Activated T-cell treated with anti-CD3 and anti-CD28 coated beads, Interleukin-2, amount 50 U/mL, for 4 hours (primary cell): Measurements from ENCODE around the gene ARAP2. TPM values are rescaled to one million over a fixed set of nuclear protein-coding genes. Genes with fewer than 3 reads are reported as not detected.

Experiments
- ATAC-seq, 2 donors: fragments of 200-7000 bp; cut with Tn5 transposase; one replicate each; pipeline ENCODE4 v1.10.0; 2021
- DNase-seq: peaks from one replicate; pipeline ENCODE4 v3.0.0-alpha.2; 2020
- H3K27me3 Mint-ChIP-seq: one replicate; pipeline ENCODE4 v1.8.0; 2021; ENCODE audit warnings: low read depth, mixed read lengths
- H3K36me3 Mint-ChIP-seq: one replicate; pipeline ENCODE4 v1.8.0; 2022; ENCODE audit warnings: mixed read lengths; ENCODE audit not compliant: insufficient read depth
- H3K4me1 Mint-ChIP-seq: one replicate; pipeline ENCODE4 v1.8.0; 2021; ENCODE audit warnings: low read depth, mixed read lengths
- H3K4me3 Mint-ChIP-seq: one replicate; pipeline ENCODE4 v1.8.0; 2021; ENCODE audit warnings: mild to moderate bottlenecking, moderate library complexity, mixed read lengths
- H3K9me3 Mint-ChIP-seq: one replicate; pipeline ENCODE4 v1.8.0; 2021; ENCODE audit warnings: mixed read lengths
- total RNA-seq, 3 donors: library from RNA; stranded (reverse); gene quantifications; one replicate each; pipeline ENCODE4 v1.2.1, GENCODE V29; 2021

ARAP2 gene
- total RNA-seq, 3 donors from 2014 or later: 20.7 to 33.2 (median 26.8) TPM

- Mint-ChIP-seq H3K27me3 (no peaks in the 10 kb centered on the region), H3K9me3 (no peaks in the 10 kb centered on the region), H3K4me1 (peaks cover 39% of the 10 kb centered on the region), H3K36me3 (no peaks in the 10 kb centered on the region), H3K4me3 (no peak overlapping the region)
- no peak for ATAC-seq
- no peak for DNase-seq
Measured at GRCh38 chr4:36277533-36277932, 33.2 kb upstream of the ARAP2 start.

- peaks cover 26% of the 10 kb centered on the region for H3K4me1 Mint-ChIP-seq
- no peaks in the 10 kb centered on the region for H3K27me3 Mint-ChIP-seq
- H3K36me3 Mint-ChIP-seq: no peaks in the 10 kb centered on the region
- ATAC-seq (no peak), DNase-seq (no peak)
- H3K4me3 Mint-ChIP-seq: no peak overlapping the region
- H3K9me3 Mint-ChIP-seq: no peaks in the 10 kb centered on the region
Measured at GRCh38 chr4:36274158-36274557, 29.8 kb upstream of the ARAP2 start.

GRCh38 chr4:36273276-36273675, 29.0 kb upstream of the ARAP2 start:
- Mint-ChIP-seq H3K4me1 (peaks cover 29% of the 10 kb centered on the region), H3K27me3 (no peaks in the 10 kb centered on the region), H3K4me3 (no peak overlapping the region), H3K9me3 (no peaks in the 10 kb centered on the region), H3K36me3 (no peaks in the 10 kb centered on the region)
- ATAC-seq (peak; percentile 49 to 68), DNase-seq (no peak)

- no peak for DNase-seq
- no peaks in the 10 kb centered on the region for H3K36me3 Mint-ChIP-seq
- no peak for ATAC-seq
- no peak overlapping the region for H3K4me3 Mint-ChIP-seq
- no peaks in the 10 kb centered on the region for H3K9me3 Mint-ChIP-seq
- H3K27me3 Mint-ChIP-seq: no peaks in the 10 kb centered on the region
- H3K4me1 Mint-ChIP-seq: peaks cover 38% of the 10 kb centered on the region
Measured at GRCh38 chr4:36269533-36270173, 25.3 kb upstream of the ARAP2 start.

- DNase-seq: no peak
Measured at GRCh38 chr4:36269101-36269500, 24.8 kb upstream of the ARAP2 start.

GRCh38 chr4:36267486-36268268, 23.4 kb upstream of the ARAP2 start:
- Mint-ChIP-seq H3K36me3 (no peaks in the 10 kb centered on the region), H3K4me1 (peaks cover 41% of the 10 kb centered on the region), H3K4me3 (no peak overlapping the region), H3K9me3 (no peaks in the 10 kb centered on the region), H3K27me3 (no peaks in the 10 kb centered on the region)
- DNase-seq (no peak), ATAC-seq (peak; percentile 19 to 31)

More at GRCh38 chr4:36269101-36269500, 24.8 kb upstream of the ARAP2 start:
- no peaks in the 10 kb centered on the region for H3K36me3 Mint-ChIP-seq
- H3K4me3 Mint-ChIP-seq: no peak overlapping the region
- no peaks in the 10 kb centered on the region for H3K9me3 Mint-ChIP-seq
- peaks cover 44% of the 10 kb centered on the region for H3K4me1 Mint-ChIP-seq
- ATAC-seq: peak; percentile 78 to 90
- no peaks in the 10 kb centered on the region for H3K27me3 Mint-ChIP-seq

- no peaks in the 10 kb centered on the region for H3K27me3 Mint-ChIP-seq
- DNase-seq: no peak
- no peaks in the 10 kb centered on the region for H3K9me3 Mint-ChIP-seq
- peak in 1 of 2 donors; percentile 33 for ATAC-seq
- no peak overlapping the region for H3K4me3 Mint-ChIP-seq
- peaks cover 35% of the 10 kb centered on the region for H3K4me1 Mint-ChIP-seq
- H3K36me3 Mint-ChIP-seq: no peaks in the 10 kb centered on the region
Measured at GRCh38 chr4:36264207-36264826, 20.0 kb upstream of the ARAP2 start.

- Mint-ChIP-seq H3K4me1 (peaks cover 23% of the 10 kb centered on the region), H3K36me3 (no peaks in the 10 kb centered on the region), H3K27me3 (no peaks in the 10 kb centered on the region), H3K9me3 (no peaks in the 10 kb centered on the region), H3K4me3 (no peak overlapping the region)
- no peak for DNase-seq
- ATAC-seq: no peak
Measured at GRCh38 chr4:36260731-36261130, 16.4 kb upstream of the ARAP2 start.

- Mint-ChIP-seq H3K36me3 (no peaks in the 10 kb centered on the region), H3K27me3 (no peaks in the 10 kb centered on the region), H3K9me3 (no peaks in the 10 kb centered on the region), H3K4me1 (peaks cover 48% of the 10 kb centered on the region), H3K4me3 (peak overlapping the region; percentile 60)
- DNase-seq (no peak), ATAC-seq (peak; percentile 28 to 51)
Measured at GRCh38 chr4:36256398-36256891, 12.1 kb upstream of the ARAP2 start.

GRCh38 chr4:36255577-36255976, 11.3 kb upstream of the ARAP2 start:
- H3K4me1 Mint-ChIP-seq: peaks cover 50% of the 10 kb centered on the region
- H3K36me3 Mint-ChIP-seq: no peaks in the 10 kb centered on the region
- no peaks in the 10 kb centered on the region for H3K9me3 Mint-ChIP-seq
- ATAC-seq: peak; percentile 88 to 89
- no peaks in the 10 kb centered on the region for H3K27me3 Mint-ChIP-seq
- H3K4me3 Mint-ChIP-seq: peak overlapping the region; percentile 44
- peak; percentile 47 for DNase-seq

GRCh38 chr4:36254371-36254770, 10.1 kb upstream of the ARAP2 start:
- ATAC-seq (no peak), DNase-seq (no peak)
- Mint-ChIP-seq H3K9me3 (no peaks in the 10 kb centered on the region), H3K27me3 (no peaks in the 10 kb centered on the region), H3K4me3 (no peak overlapping the region), H3K4me1 (peaks cover 51% of the 10 kb centered on the region), H3K36me3 (no peaks in the 10 kb centered on the region)

- Mint-ChIP-seq H3K4me1 (peaks cover 51% of the 10 kb centered on the region), H3K4me3 (no peak overlapping the region), H3K9me3 (no peaks in the 10 kb centered on the region), H3K36me3 (no peaks in the 10 kb centered on the region), H3K27me3 (no peaks in the 10 kb centered on the region)
- DNase-seq (no peak), ATAC-seq (no peak)
Measured at GRCh38 chr4:36251983-36252382, 7.7 kb upstream of the ARAP2 start.

- DNase-seq (no peak), ATAC-seq (no peak)
- Mint-ChIP-seq H3K36me3 (no peaks in the 10 kb centered on the region), H3K4me3 (no peak overlapping the region), H3K27me3 (no peaks in the 10 kb centered on the region), H3K4me1 (peaks cover 41% of the 10 kb centered on the region), H3K9me3 (no peaks in the 10 kb centered on the region)
Measured at GRCh38 chr4:36249610-36250009, 5.3 kb upstream of the ARAP2 start.

- Mint-ChIP-seq H3K27me3 (no peaks in the 10 kb centered on the region), H3K4me1 (peaks cover 50% of the 10 kb centered on the region), H3K9me3 (no peaks in the 10 kb centered on the region), H3K4me3 (peak overlapping the region; percentile 94), H3K36me3 (peaks cover 9% of the 10 kb centered on the region)
- peak; percentile 48 for DNase-seq
- ATAC-seq: peak; percentile 44 to 52
Measured at GRCh38 chr4:36243355-36244256, 708 bp downstream of the ARAP2 start.
